Stomach smooth muscle (tissue), 2 donors: ENCODE data around the gene RNU7-1.

Source experiments
- H3K27ac ChIP-seq: one replicate; pipeline ENCODE4 v1.7.0; 2013; ENCODE audit warnings: mild to moderate bottlenecking, low read length, inconsistent platforms
- H3K27me3 ChIP-seq, 2 donors: one replicate each; pipeline ENCODE4 v1.7.0; 2013; ENCODE audit warnings: low read length in 2 of 2; ENCODE audit not compliant: insufficient read depth in 2 of 2, control insufficient read depth in 1 of 2
- H3K36me3 ChIP-seq, 2 donors: one replicate each; pipeline ENCODE4 v1.7.0; 2013; ENCODE audit warnings: low read length in 2 of 2; ENCODE audit not compliant: control insufficient read depth in 2 of 2, insufficient read depth in 2 of 2
- H3K4me1 ChIP-seq: one replicate; pipeline ENCODE4 v1.7.0; 2013; ENCODE audit warnings: low read length; ENCODE audit not compliant: control insufficient read depth, insufficient read depth
- H3K4me3 ChIP-seq, 2 donors: one replicate each; pipeline ENCODE4 v1.7.0; 2013; ENCODE audit warnings: low read length in 2 of 2
- H3K9ac ChIP-seq, 2 donors: one replicate each; pipeline ENCODE4 v1.7.0; 2013; ENCODE audit warnings: low read length in 2 of 2, mild to moderate bottlenecking in 1 of 2
- H3K9me3 ChIP-seq, 2 donors: one replicate each; pipeline ENCODE4 v1.7.0; 2013; ENCODE audit warnings: low read length in 2 of 2; ENCODE audit not compliant: control insufficient read depth in 2 of 2
- donor health status: healthy.
- donor health status: Pancreatic carcinoma.

RNU7-1 gene

DNA sequence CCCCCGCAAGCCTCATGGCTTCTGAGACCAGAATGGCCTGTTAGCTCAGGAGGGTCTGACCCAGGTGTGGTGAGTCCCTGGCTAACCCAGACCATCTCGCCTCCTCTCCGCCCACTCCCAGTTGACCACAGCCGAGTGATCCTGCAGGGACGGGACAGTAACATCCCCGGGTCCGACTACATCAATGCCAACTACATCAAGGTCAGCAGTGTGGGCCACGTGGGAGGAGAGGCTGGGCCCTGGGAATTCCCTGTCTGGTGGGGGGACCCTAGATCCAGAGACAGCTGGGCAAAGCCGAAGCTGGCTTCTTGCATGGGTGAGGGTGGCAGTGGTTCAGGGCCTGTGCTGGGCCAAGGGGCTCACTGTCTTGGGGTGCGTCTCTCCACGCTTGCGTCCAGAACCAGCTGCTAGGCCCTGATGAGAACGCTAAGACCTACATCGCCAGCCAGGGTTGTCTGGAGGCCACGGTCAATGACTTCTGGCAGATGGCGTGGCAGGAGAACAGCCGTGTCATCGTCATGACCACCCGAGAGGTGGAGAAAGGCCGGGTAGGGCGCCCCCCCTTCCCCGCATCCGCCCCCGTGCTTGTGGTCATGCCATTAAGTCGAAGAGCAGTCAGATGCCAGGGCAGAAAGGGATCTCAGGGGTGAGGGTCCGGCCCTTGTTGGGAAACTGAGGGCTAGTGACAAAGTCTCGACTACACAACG, 12.6 kb downstream of the RNU7-1 start:
- Histone ChIP-seq H3K9me3 (no peaks in the 10 kb centered on the region), H3K4me1 (peaks cover 16% of the 10 kb centered on the region), H3K36me3 (no peaks in the 10 kb centered on the region), H3K4me3 (no peak overlapping the region), H3K27me3 (no peaks in the 10 kb centered on the region), H3K9ac (no peak overlapping the region), H3K27ac (no peak overlapping the region)

DNA sequence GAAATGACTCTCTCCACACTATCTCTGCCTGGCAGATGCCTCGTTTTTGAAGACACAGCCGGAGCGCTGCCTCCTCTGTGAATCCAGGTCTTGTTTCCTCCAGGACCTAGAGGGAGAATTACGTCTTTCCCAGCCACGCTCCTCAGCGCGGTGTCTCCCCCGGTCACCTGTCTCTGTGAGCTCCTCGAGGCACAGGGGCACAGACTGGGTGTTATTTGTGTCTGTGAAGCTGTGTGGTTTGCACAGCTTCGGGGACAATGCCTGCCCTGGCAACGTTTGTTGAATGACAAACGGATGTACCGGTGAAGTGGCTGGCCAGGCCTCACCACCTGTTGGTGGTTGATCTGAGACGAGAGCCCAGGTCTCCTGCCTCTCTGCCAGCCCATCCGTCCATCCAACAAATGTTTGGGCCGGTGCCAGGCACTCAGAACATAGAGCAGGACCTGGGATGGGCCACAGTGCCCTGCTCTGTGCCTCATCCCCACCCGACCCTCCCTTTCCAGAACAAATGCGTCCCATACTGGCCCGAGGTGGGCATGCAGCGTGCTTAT, 13.6 kb downstream of the RNU7-1 start:
- H3K4me1 ChIP-seq = peaks cover 26% of the 10 kb centered on the region
- no peak overlapping the region for H3K27ac ChIP-seq
- H3K9ac ChIP-seq = no peak overlapping the region
- H3K9me3 ChIP-seq = no peaks in the 10 kb centered on the region
- H3K27me3 ChIP-seq = no peaks in the 10 kb centered on the region
- no peaks in the 10 kb centered on the region for H3K36me3 ChIP-seq
- H3K4me3 ChIP-seq = no peak overlapping the region

DNA sequence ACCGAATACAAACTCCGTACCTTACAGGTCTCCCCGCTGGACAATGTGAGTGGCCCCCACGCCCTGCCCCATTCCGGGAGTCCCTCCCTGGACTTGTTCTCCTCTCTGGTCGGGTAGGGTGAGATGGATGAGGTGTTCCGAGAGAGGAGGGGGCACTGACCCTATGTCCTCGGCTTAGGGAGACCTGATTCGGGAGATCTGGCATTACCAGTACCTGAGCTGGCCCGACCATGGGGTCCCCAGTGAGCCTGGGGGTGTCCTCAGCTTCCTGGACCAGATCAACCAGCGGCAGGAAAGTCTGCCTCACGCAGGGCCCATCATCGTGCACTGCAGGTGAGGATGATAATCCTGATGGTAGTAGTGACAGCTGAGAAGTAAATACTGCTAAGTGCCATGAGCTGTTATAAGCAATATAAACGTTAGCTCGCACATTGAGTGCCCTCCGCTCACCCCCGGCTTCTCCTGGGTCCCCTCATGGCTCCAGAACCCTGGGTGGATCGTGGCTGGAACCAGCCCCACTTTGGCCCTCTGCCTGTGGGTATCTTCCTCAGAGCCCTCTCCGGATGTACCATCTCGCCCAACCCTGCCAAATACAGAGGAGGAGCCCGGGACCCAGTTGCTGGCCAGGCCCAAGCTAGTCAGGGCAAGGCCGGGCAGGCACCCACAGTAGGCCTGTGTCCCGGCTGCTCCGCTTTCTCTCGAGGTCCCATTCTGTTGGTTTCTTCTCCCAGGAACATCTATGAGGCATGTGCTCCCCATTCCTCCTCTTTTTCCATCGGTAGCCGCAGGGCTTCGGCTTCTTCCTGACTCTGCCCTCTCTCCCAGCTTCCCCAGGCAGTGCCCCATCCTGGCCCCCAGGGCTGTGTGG, 14.4 kb downstream of the RNU7-1 start:
- no peaks in the 10 kb centered on the region for H3K36me3 ChIP-seq
- no peak overlapping the region for H3K27ac ChIP-seq
- peaks cover 32% of the 10 kb centered on the region for H3K4me1 ChIP-seq
- no peak overlapping the region for H3K9ac ChIP-seq
- H3K4me3 ChIP-seq = no peak overlapping the region
- H3K27me3 ChIP-seq = no peaks in the 10 kb centered on the region
- H3K9me3 ChIP-seq = no peaks in the 10 kb centered on the region

DNA sequence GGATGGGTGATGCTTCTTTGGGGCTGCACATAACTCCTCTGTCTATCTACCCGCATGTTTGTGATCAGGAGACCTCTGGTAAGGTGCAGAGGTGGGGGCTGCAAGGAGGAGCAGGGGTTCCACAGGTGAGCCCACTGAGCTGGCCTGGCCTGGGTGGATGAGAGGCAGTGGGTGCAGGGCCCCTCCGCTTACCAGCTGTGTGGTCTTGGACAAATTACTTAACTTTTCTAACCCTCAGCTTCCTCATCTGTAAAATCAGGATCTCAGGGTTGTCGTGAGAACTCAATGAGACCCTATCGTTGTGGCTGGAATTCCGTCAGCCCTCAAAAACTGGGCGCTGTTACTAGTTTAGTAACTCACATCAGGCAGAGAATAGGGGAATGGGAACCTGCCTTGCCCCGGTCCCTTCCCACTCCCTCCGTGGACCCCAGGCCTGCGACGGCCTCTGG, 15.0 kb downstream of the RNU7-1 start:
- H3K9me3 ChIP-seq = no peaks in the 10 kb centered on the region
- no peak overlapping the region for H3K9ac ChIP-seq
- no peak overlapping the region for H3K4me3 ChIP-seq
- no peaks in the 10 kb centered on the region for H3K27me3 ChIP-seq
- H3K4me1 ChIP-seq = peaks cover 32% of the 10 kb centered on the region
- no peaks in the 10 kb centered on the region for H3K36me3 ChIP-seq
- no peak overlapping the region for H3K27ac ChIP-seq

DNA sequence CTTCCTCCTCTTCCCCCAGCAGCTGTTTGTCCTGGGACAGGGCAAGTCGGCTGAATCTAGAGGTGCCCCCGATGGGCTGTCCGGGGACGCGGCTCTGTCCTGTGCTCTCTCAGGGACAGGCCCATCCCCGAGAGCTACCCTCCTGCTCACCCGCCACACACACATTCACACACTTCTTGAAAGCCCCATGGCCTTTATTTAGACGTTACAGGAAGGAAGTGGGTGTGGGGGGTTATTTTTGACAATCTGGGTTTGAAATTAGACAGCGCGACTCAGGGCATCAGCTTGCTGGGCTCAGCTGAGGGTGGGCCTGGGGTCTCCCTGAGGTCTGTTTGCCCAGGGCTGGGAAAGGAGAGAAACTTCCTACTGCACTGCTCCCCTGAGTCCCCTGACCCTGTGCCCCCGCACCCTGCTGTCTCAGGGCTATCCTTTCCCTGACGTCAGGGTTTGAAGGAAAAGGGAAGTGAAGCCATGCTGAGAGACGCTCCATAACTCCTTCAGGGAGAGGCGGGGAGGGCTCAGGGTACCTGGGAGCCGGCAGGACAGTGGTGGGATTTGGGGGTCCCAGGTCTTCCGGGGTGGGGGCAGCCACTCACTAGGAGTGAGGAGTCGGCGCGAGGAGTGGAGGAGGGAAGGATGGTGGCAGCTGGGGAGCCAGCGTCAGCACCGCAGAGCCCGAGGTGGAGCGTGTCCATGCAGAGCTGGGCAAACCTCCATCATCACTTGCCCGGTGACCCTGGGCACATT, 15.6 kb downstream of the RNU7-1 start:
- H3K9ac ChIP-seq = no peak overlapping the region
- H3K9me3 ChIP-seq = no peaks in the 10 kb centered on the region
- peaks cover 30% of the 10 kb centered on the region for H3K4me1 ChIP-seq
- no peak overlapping the region for H3K27ac ChIP-seq
- H3K27me3 ChIP-seq = no peaks in the 10 kb centered on the region
- no peak overlapping the region for H3K4me3 ChIP-seq
- H3K36me3 ChIP-seq = no peaks in the 10 kb centered on the region

DNA sequence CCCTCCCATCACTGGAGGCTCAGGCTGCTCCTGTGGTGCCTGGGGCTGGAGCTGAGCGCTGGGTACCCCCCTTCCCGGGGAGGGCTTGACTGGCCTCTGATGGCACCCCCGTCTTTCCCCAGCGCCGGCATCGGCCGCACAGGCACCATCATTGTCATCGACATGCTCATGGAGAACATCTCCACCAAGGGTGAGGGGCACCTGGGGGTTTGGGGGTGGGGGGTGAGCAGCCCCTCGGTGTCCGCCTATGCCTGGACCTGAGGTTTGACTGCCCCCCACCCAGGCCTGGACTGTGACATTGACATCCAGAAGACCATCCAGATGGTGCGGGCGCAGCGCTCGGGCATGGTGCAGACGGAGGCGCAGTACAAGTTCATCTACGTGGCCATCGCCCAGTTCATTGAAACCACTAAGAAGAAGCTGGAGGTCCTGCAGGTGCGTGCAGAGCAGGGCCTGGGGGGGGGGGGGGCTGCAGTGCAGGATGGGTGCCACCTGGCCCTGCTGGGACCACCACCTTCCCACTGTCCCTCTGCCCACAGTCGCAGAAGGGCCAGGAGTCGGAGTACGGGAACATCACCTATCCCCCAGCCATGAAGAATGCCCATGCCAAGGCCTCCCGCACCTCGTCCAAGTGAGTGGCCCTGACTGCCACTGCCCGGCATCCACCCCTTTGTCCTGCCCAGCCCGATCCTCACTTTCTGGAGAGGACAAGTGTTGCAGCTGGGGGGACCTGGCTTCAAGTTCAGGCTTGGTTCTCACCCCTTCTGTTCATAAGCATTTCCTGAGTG, 16.4 kb downstream of the RNU7-1 start:
- Histone ChIP-seq H3K4me3 (no peak overlapping the region), H3K27ac (no peak overlapping the region), H3K36me3 (no peaks in the 10 kb centered on the region), H3K27me3 (no peaks in the 10 kb centered on the region), H3K9me3 (no peaks in the 10 kb centered on the region), H3K4me1 (peaks cover 35% of the 10 kb centered on the region), H3K9ac (no peak overlapping the region)

DNA sequence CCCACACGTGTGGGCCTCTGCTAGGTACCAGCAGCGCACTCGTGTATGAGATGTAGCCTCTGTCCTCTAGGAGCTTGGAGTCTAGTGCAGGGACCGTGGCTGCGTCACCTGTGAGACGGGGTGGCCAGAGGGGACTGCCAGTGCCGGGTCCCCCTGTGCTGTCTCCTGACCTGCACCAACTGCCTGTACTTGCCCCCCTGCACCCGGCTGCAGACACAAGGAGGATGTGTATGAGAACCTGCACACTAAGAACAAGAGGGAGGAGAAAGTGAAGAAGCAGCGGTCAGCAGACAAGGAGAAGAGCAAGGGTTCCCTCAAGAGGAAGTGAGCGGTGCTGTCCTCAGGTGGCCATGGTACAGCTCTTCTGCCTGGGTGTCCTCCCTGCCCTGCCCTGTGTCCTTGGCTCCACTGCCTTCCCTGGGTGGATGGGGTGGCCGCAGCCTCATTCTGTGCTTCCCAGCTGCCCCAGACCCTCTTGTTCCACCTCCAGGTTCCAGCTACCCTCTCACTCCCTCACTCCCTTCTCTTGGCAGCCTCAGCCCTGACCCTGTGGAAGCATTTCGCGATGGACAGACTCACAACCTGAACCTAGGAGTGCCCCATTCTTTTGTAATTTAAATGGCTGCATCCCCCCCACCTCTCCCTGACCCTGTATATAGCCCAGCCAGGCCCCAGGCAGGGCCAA, 17.1 kb downstream of the RNU7-1 start:
- H3K9ac ChIP-seq = peak overlapping the region in 1 of 2 donors; percentile 21
- peak overlapping the region; percentile 64 for H3K27ac ChIP-seq
- no peak overlapping the region for H3K4me3 ChIP-seq

DNA sequence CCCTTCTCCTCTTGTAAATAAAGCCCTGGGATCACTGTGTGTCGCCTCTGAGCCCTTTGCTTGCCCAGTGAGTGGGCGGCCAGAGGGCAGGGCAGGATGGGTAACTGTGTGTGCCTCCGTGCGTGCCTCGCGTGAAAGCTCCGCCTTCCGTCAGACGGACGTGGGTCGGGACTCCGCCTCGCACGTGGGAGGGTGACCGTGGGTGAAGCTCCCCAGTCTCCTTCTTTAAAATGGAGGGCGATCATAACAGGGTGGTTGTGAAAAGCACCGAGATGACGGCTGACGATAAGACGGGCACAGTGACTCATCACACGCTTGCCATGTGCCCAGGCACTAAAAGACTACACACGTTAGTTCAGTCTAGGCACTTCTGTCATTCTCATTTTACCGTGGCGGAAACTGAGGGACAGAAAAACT, 17.7 kb downstream of the RNU7-1 start:
- Histone ChIP-seq H3K4me1 (peaks cover 32% of the 10 kb centered on the region), H3K4me3 (peak overlapping the region in 1 of 2 donors; percentile 54), H3K36me3 (peaks cover 10 to 11% of the 10 kb centered on the region in 2 donors), H3K9me3 (no peaks in the 10 kb centered on the region), H3K27me3 (no peaks in the 10 kb centered on the region), H3K27ac (peak overlapping the region; percentile 64), H3K9ac (peak overlapping the region; percentile 48 to 62)

More for the DNA sequence above, 17.1 kb downstream of the RNU7-1 start:
- Histone ChIP-seq H3K9me3 (no peaks in the 10 kb centered on the region), H3K36me3 (peaks cover 6% of the 10 kb centered on the region in 2 donors), H3K4me1 (peaks cover 35% of the 10 kb centered on the region), H3K27me3 (no peaks in the 10 kb centered on the region)

DNA sequence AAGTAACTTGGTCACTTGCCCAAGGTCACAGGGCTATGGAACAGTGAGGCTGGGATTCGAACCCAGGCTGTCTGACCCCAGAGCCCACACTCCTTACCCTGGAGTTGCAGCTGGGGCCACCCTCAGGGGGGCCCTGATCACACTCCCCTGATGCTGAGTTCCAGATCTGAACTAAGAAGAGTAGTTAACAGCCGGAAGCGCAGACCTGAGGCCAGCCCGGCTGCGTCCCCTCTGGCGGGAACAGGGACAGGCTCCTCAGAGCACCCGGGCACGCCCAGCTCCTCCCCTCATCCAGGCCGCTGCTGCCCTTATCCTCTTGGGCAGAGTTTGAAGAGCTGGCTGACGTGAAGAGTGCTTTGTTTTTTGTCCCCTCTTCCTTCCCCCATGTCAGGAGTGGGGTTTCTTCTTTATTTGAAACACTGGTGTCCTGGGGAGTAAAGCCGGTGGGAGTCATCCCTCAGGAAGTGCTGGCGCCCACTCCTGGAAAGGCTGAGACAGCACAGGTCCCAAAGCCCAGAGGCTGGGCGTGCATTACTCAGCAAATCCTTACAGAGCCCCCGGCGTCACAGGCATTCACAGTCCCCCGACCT, 18.2 kb downstream of the RNU7-1 start:
- peaks cover 32% of the 10 kb centered on the region for H3K4me1 ChIP-seq
- H3K27me3 ChIP-seq = no peaks in the 10 kb centered on the region
- H3K9ac ChIP-seq = peak overlapping the region; percentile 48 to 62
- H3K36me3 ChIP-seq = peaks cover 13% of the 10 kb centered on the region in 2 donors
- peak overlapping the region; percentile 64 for H3K27ac ChIP-seq
- H3K9me3 ChIP-seq = no peaks in the 10 kb centered on the region
- peak overlapping the region in 1 of 2 donors; percentile 54 for H3K4me3 ChIP-seq
